T-cell (primary cell): ENCODE data around the gene RCBTB2. TPM values are rescaled to one million over a fixed set of nuclear protein-coding genes. Genes with fewer than 3 reads are reported as not detected.

Source experiments
- ATAC-seq, 4 experiments: fragments of 200-7000 bp in 3 of 4; fragments of 150-1000 bp in 1 of 4; cut with Tn5 transposase; replicated peaks in 1 of 4; 1 replicate in 3 of 4; 2 replicates in 1 of 4; pipeline ENCODE4 v1.10.0; 2021; ENCODE audit warnings: moderate library complexity in 3 of 4, mild to moderate bottlenecking in 2 of 4, moderate number of reproducible peaks in 1 of 4
- CTCF ChIA-PET, 2 donors: fragments of 300-600 bp; sonication (Branson Sonifier 250); formaldehyde crosslinking; loops; one replicate each; lab custom pipeline; 2022; ENCODE audit warnings: antibody characterized with exemption in 2 of 2; lab: Charles Lee
- POLR2A ChIA-PET, 2 donors: fragments of 300-600 bp; sonication (Branson Sonifier 250); formaldehyde crosslinking; loops; one replicate each; lab custom pipeline; 2022; ENCODE audit warnings: antibody characterized with exemption in 2 of 2; lab: Charles Lee
- DNase-seq, 35 experiments: peaks; one replicate each; pipeline versions ENCODE4 v3.0.0 to v3.0.0-alpha.2; 2013 to 2023
- H3K27ac ChIP-seq: one replicate; pipeline ENCODE4 v1.5.1; 2013; ENCODE audit warnings: low read length
- H3K27me3 ChIP-seq, 2 experiments: replicated peaks in 1 of 2; 1 replicate in 1 of 2; 2 replicates in 1 of 2; pipeline versions ENCODE4 v1.6.1 to v1.7.0; 2013; ENCODE audit warnings: low read length in 1 of 2, mixed read lengths in 1 of 2; ENCODE audit not compliant: control insufficient read depth in 2 of 2, insufficient read depth in 2 of 2; ENCODE audit errors: extremely low read depth in 1 of 2
- H3K36me3 ChIP-seq, 2 donors: 1 replicate in 1 of 2; 2 replicates in 1 of 2; pipeline versions ENCODE4 v1.6.1 to v1.7.0; 2013; ENCODE audit warnings: low read length in 1 of 2; ENCODE audit not compliant: control insufficient read depth in 2 of 2, insufficient read depth in 1 of 2; ENCODE audit errors: extremely low read depth in 1 of 2
- H3K4me1 ChIP-seq, 2 experiments: 1 replicate in 1 of 2; 2 replicates in 1 of 2; pipeline versions ENCODE4 v1.6.1 to v1.7.0; 2013; ENCODE audit warnings: low read length in 2 of 2, mixed read lengths in 1 of 2; ENCODE audit not compliant: insufficient read depth in 2 of 2, control insufficient read depth in 1 of 2; ENCODE audit errors: extremely low read depth in 1 of 2
- H3K4me3 ChIP-seq, 2 donors: 1 replicate in 1 of 2; 2 replicates in 1 of 2; pipeline versions ENCODE4 v1.5.1 to v1.7.0; 2013; ENCODE audit warnings: mild to moderate bottlenecking in 2 of 2, low read length in 1 of 2, moderate library complexity in 1 of 2; ENCODE audit not compliant: control insufficient read depth in 1 of 2; ENCODE audit errors: extremely low read depth in 1 of 2
- H3K9me3 ChIP-seq: 2 replicates; pipeline ENCODE4 v1.7.0; 2013
- H3K27ac Mint-ChIP-seq, 2 donors: one replicate each; pipeline ENCODE4 v1.8.0; 2020 to 2021; ENCODE audit warnings: mild to moderate bottlenecking in 2 of 2, mixed read lengths in 2 of 2
- H3K27me3 Mint-ChIP-seq, 2 donors: one replicate each; pipeline ENCODE4 v1.8.0; 2021 to 2022; ENCODE audit warnings: mixed read lengths in 2 of 2
- H3K36me3 Mint-ChIP-seq: one replicate; pipeline ENCODE4 v1.8.0; 2021; ENCODE audit warnings: mixed read lengths
- H3K4me1 Mint-ChIP-seq, 3 donors: one replicate each; pipeline ENCODE4 v1.8.0; 2020 to 2022; ENCODE audit warnings: mixed read lengths in 3 of 3, mild to moderate bottlenecking in 1 of 3
- H3K4me3 Mint-ChIP-seq, 3 donors: one replicate each; pipeline ENCODE4 v1.8.0; 2020 to 2022; ENCODE audit warnings: mild to moderate bottlenecking in 3 of 3, mixed read lengths in 3 of 3, moderate library complexity in 3 of 3
- H3K9me3 Mint-ChIP-seq, 3 donors: one replicate each; pipeline ENCODE4 v1.8.0; 2020 to 2022; ENCODE audit warnings: mixed read lengths in 3 of 3
- WGBS: methylation state at CpG from one replicate; pipeline ENCODE4 v1.1.5; 2013; ENCODE audit warnings: missing lambda C conversion rate; ENCODE audit not compliant: insufficient coverage; 5-methylcytosine and 5-hydroxymethylcytosine counted together
- total RNA-seq, 35 experiments: library from RNA in 6 of 35; stranded (reverse) in 6 of 35; fragments of 120-200 nt in 1 of 35; gene quantifications; one replicate each; pipeline versions ENCODE4 v1.2.1 to v1.2.4 and lab custom pipeline; 2013 to 2026

Gene RCBTB2
- total RNA-seq, 5 donors from 2014 or later (not counting 1 experiment from before 2014, with no cell fraction given): 10.4 to 19.7 (median 16.2) TPM

DNA sequence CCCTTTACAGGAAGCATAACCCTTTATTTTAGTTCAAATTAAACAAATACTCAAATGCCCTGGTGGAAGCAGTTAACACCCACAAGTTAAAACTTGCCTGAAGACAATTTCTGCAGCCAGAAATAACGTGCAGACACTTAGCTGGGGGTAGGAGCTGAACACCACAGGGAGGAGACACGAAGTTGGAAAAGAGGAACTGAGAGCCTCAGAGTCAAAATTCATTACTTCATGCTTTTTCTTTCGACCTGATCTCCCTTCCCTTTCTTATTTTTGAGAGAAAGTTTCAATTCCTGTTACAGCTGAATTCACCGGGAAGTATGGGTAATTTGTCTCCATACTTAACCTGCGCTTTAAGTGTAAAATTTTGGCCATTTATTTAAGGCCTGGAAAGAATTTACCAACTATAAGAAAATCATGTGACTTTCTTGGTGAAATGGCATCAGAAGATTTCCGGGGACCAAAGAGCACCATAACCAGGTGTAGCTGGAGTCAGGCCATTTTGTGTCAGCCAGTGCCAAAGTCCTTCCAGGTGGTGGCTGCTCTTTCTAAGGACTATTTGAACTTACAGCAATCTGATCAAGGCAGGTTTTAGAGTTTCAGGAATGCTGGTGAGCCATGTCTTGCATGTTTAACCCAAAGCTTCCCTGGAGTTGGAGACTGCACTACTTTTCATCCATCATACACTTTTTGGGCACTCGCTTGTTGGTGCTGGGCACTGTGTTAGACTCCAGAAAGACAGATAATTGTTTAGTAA is 46.5 kb upstream of the RCBTB2 start:
- 83% methylated on average over 1 of the region's 7 CpGs for WGBS
- DNase-seq (no peak), ATAC-seq (no peak)
- H3K27ac ChIP-seq: no peak overlapping the region
- no peak overlapping the region for H3K4me3 Mint-ChIP-seq
- H3K36me3 ChIP-seq: no peaks in the 10 kb centered on the region
- H3K4me1 Mint-ChIP-seq: peaks cover 7 to 25% (median 9%) of the 10 kb centered on the region in 3 donors
- H3K4me3 ChIP-seq: no peak overlapping the region
- peaks cover 0 to 4% of the 10 kb centered on the region in 2 experiments for H3K27me3 ChIP-seq
- no peaks in the 10 kb centered on the region for H3K36me3 Mint-ChIP-seq
- ChIA-PET CTCF (interaction anchor here (0.6 to 8.8 kb wide), 63 partner anchors 9 to 541 kb away, joined by 3 to 183 read pairs (median 4); partner anchors contain the start of genes LPAR6 (in 1 of the 2), NUDT15 (in 1 of the 2) and RCBTB2 (in 1 of the 2)), POLR2A (interaction anchor here (0.6 to 1.3 kb wide), 9 partner anchors 17 to 1592 kb away, joined by 3 to 6 read pairs (median 3); no protein-coding TSS in a partner anchor)
- H3K9me3 ChIP-seq: no peaks in the 10 kb centered on the region
- H3K4me1 ChIP-seq: peaks cover 0 to 4% of the 10 kb centered on the region in 2 experiments
- no peaks in the 10 kb centered on the region for H3K9me3 Mint-ChIP-seq
- H3K27ac Mint-ChIP-seq: no peak overlapping the region
- H3K27me3 Mint-ChIP-seq: peaks cover 0 to 11% of the 10 kb centered on the region in 2 donors

DNA sequence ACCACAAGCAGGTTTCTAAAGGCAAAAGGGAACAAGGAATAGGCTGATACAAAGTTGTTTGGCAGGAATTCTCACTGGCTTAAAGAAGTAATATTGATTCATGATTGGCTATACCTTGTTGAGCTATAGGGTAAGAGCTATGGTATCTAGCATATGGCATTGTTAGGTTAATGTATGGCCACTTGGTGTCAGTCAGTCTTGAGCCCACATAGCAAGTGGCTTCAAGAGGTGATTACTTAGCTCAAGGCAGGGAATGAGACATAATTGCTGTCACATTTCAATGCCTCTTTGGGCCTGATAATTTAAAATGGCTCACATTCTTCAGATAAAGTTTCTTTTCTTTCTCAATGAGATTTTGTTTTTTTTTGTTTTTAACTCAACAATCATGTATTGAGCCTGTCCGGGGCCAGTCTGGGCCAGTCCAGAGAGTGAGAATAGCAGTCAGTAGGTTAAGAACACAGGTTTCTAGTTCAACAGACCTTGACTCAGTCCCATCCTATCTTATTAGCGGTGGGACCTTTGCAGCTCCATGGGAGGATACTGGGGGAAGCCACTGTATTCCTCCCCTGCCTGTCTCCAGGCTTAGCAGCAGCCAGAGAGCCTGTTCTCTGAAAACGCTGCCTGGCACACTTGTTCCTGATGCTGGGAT is 45.8 kb upstream of the RCBTB2 start:
- Mint-ChIP-seq H3K27me3 (peaks cover 0 to 9% of the 10 kb centered on the region in 2 donors), H3K4me3 (no peak overlapping the region), H3K27ac (no peak overlapping the region), H3K36me3 (no peaks in the 10 kb centered on the region), H3K9me3 (no peaks in the 10 kb centered on the region), H3K4me1 (peaks cover 12 to 30% (median 15%) of the 10 kb centered on the region in 3 donors)
- 100% methylated on average over 1 of the region's 3 CpGs for WGBS
- Histone ChIP-seq H3K4me1 (peaks cover 0 to 7% of the 10 kb centered on the region in 2 experiments), H3K9me3 (no peaks in the 10 kb centered on the region), H3K27me3 (peaks cover 0 to 1% of the 10 kb centered on the region in 2 experiments), H3K27ac (no peak overlapping the region), H3K36me3 (no peaks in the 10 kb centered on the region), H3K4me3 (no peak overlapping the region)
- ChIA-PET POLR2A (interaction anchor here in 1 of 2 donors (0.6 kb wide), 1 partner anchor 177 kb away, joined by 4 read pairs; no protein-coding TSS in a partner anchor), CTCF (interaction anchor here (0.7 to 8.8 kb wide), 7 partner anchors 9 to 1035 kb away, joined by 3 to 183 read pairs (median 6); no protein-coding TSS in a partner anchor)
- ATAC-seq (no peak), DNase-seq (no peak)

DNA sequence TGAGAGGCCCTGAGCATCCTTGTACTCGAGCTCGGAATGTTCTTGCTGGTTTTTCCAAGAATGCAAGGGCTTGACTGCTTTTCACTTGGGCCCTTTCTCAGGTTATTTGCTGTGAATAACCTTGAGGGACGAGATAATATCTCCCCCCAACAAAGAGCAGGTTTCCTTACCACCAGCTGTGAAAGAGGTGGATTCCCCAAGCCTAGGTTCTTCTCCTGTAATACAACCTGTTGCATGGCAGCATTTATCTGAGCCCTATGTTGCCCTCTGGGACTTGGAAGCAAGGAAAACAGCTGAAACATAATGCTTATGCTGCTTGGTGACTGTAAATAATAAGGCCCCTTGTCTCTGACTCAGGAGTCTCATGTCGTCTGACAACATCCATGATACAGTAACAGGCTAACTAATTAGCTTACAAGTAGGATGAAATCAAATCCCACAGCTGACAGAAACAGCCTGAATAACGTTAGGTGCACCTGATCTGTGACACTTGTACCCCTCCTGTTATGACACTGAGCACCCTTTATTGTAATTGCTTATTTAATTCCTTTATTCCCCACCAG is 43.6 kb upstream of the RCBTB2 start:
- no peak overlapping the region for H3K27ac ChIP-seq
- ChIA-PET CTCF (interaction anchor here (0.5 to 8.8 kb wide), 3 partner anchors 195 to 244 kb away, joined by 6 to 183 read pairs (median 7); no protein-coding TSS in a partner anchor), POLR2A (interaction anchor here (0.6 to 1.1 kb wide), 3 partner anchors 161 to 814 kb away, joined by 4 read pairs; no protein-coding TSS in a partner anchor)
- peaks cover 0 to 13% of the 10 kb centered on the region in 2 experiments for H3K4me1 ChIP-seq
- Mint-ChIP-seq H3K27me3 (peaks cover 0 to 3% of the 10 kb centered on the region in 2 donors), H3K9me3 (no peaks in the 10 kb centered on the region), H3K4me3 (no peak overlapping the region), H3K4me1 (peaks cover 19 to 41% (median 24%) of the 10 kb centered on the region in 3 donors), H3K27ac (no peak overlapping the region), H3K36me3 (no peaks in the 10 kb centered on the region)
- no peaks in the 10 kb centered on the region for H3K36me3 ChIP-seq
- H3K9me3 ChIP-seq: no peaks in the 10 kb centered on the region
- ATAC-seq (no peak), DNase-seq (no peak)
- 95% methylated on average over 3 of the region's 5 CpGs for WGBS
- H3K27me3 ChIP-seq: no peaks in the 10 kb centered on the region
- no peak overlapping the region for H3K4me3 ChIP-seq

DNA sequence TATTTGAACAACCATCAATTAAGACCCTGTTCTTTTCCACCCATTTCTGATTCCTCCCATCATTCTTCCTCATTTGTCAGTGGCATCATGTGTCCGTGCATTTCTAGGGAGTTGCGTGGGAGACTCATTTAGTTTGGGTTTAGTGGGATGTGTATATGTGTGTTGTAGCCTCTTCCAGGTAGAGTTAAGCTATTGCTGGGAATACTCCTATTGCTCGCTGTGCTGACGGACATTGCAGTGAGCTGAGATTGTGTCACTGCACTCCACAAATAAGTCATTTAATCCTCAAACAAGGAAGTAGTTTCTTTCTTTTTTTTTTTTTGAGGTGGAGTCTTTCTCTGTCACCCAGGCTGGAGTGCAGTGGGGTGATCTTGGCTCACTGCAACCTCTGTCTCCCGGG is 42.2 kb upstream of the RCBTB2 start:
- H3K36me3 Mint-ChIP-seq: no peaks in the 10 kb centered on the region
- no peaks in the 10 kb centered on the region for H3K9me3 Mint-ChIP-seq
- ATAC-seq (no peak), DNase-seq (no peak)
- no peak overlapping the region for H3K27ac Mint-ChIP-seq
- Histone ChIP-seq H3K4me1 (peaks cover 4 to 24% of the 10 kb centered on the region in 2 experiments), H3K36me3 (no peaks in the 10 kb centered on the region), H3K27me3 (no peaks in the 10 kb centered on the region), H3K4me3 (no peak overlapping the region), H3K27ac (no peak overlapping the region), H3K9me3 (no peaks in the 10 kb centered on the region)
- ChIA-PET POLR2A (no interaction called here), CTCF (interaction anchor here in 1 of 2 donors (8.8 kb wide), 1 partner anchor 242 kb away, joined by 183 read pairs; no protein-coding TSS in a partner anchor)
- H3K27me3 Mint-ChIP-seq: peaks cover 2 to 3% of the 10 kb centered on the region in 2 donors
- WGBS: 83% methylated on average over 1 of the region's 5 CpGs
- peaks cover 25 to 47% (median 28%) of the 10 kb centered on the region in 3 donors for H3K4me1 Mint-ChIP-seq
- H3K4me3 Mint-ChIP-seq: no peak overlapping the region

DNA sequence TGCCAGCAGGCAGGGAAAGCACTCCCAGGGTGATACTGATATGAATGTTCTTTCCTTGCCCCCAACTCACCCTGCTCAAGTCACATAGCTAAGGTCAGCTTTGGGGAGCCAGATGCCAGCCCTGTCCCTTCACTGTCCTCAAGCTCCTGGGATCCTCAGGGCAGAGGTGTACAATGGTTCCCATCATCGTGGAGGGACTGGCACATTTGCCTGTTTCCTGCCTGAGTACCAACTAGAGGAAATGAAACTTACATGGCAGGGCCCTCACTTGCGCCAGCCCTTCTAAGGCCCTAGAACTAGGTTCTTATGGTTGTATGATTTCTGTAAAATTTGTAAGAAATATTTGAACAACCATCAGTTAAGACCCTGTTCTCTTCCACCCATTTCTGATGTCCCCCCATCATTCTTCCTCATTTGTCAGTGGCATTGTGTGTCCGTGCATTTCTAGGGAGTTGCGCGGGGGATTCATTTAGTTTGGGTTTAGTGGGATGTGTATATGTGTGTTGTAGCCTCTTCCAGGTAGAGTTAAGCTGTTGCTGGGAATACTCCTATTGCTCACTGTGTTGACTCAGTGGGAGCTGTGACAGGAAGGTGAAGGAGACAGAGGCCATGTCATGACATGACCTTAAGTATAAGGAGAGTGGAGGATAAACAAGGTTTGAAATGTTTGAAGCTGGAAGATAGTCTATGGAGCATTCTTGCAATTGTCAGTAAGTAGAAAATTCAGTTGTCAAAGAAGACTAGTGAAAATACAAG is 41.3 kb upstream of the RCBTB2 start:
- peak overlapping the region; percentile 8 to 60 for H3K27ac Mint-ChIP-seq

More for the DNA sequence above, 41.3 kb upstream of the RCBTB2 start:
- no peak for ATAC-seq
- ChIA-PET POLR2A (interaction anchor here in 1 of 2 donors (0.6 kb wide), 1 partner anchor 79 kb away, joined by 3 read pairs; the partner anchor contains the start of gene CYSLTR2), CTCF (interaction anchor here in 1 of 2 donors (1.6 to 8.8 kb wide), 2 partner anchors 12 to 241 kb away, joined by 3 to 183 read pairs; no protein-coding TSS in a partner anchor)
- no peaks in the 10 kb centered on the region for H3K36me3 ChIP-seq
- WGBS: 79% methylated on average over 3 of the region's 5 CpGs
- Mint-ChIP-seq H3K4me3 (no peak overlapping the region), H3K36me3 (no peaks in the 10 kb centered on the region), H3K9me3 (no peaks in the 10 kb centered on the region), H3K4me1 (peaks cover 28 to 49% (median 32%) of the 10 kb centered on the region in 3 donors), H3K27me3 (peaks cover 2 to 6% of the 10 kb centered on the region in 2 donors)
- no peak for DNase-seq
- H3K9me3 ChIP-seq: no peaks in the 10 kb centered on the region
- H3K27ac ChIP-seq: no peak overlapping the region
- H3K4me3 ChIP-seq: no peak overlapping the region
- peaks cover 4 to 19% of the 10 kb centered on the region in 2 experiments for H3K4me1 ChIP-seq
- H3K27me3 ChIP-seq: peaks cover 0 to 2% of the 10 kb centered on the region in 2 experiments
